Subcutaneous adipose tissue (tissue), 4 donors: ENCODE results near the gene FCHO2. TPM values are rescaled to one million over a fixed set of nuclear protein-coding genes. Genes with fewer than 3 reads are reported as not detected.

Experiments
- CTCF ChIP-seq: fragments of 450-650 bp; IDR thresholded peaks from one replicate; pipeline ENCODE4 v1.5.1; 2016; ENCODE audit warnings: low read depth, mild to moderate bottlenecking, control low read depth, antibody characterized with exemption, moderate library complexity
- total RNA-seq, 4 donors: library from RNA; depleted of rRNA; stranded (reverse); fragments of >200 nt; gene quantifications; one replicate each; pipeline ENCODE4 v1.1.0, GENCODE V29; 2016

Gene FCHO2
- total RNA-seq, 4 donors from 2014 or later: 36.0 to 92.8 (median 65.8) TPM

- TF ChIP-seq CTCF: no peak
These were observed 165.2 kb downstream of the FCHO2 start for GRCh38 chr5:73121119-73121463.

- no peak for TF ChIP-seq CTCF
These were observed 167.3 kb downstream of the FCHO2 start for GRCh38 chr5:73122875-73123810.

GRCh38 chr5:73125289-73125688, 169.4 kb downstream of the FCHO2 start:
- no peak for TF ChIP-seq CTCF

- no peak for TF ChIP-seq CTCF
These were observed 170.5 kb downstream of the FCHO2 start for GRCh38 chr5:73126381-73126780.

- no peak for TF ChIP-seq CTCF
These were observed 171.1 kb downstream of the FCHO2 start for GRCh38 chr5:73126957-73127356.

- TF ChIP-seq CTCF: no peak
These were observed 173.3 kb downstream of the FCHO2 start for GRCh38 chr5:73129143-73129542.

- TF ChIP-seq CTCF: no peak
These were observed 175.0 kb downstream of the FCHO2 start for GRCh38 chr5:73130811-73131210.
